ENCODE measurements around the gene GMPPB.
"Not testable (repeated sequence)": the region's sequence is repeated elsewhere in the genome, so short reads cannot be mapped to it uniquely, and the experiment has no call there.

The GMPPB gene

GRCh38 chr3:49713336-49714105 is 10.2 kb downstream of the GMPPB start:
- no peak for DNase-seq (ENCODE audit: low read depth)

- no peak for DNase-seq (ENCODE audit: low read depth)
These were observed 11.0 kb downstream of the GMPPB start for GRCh38 chr3:49712631-49713317.

- no peak for DNase-seq (ENCODE audit: low read depth)
These were observed 11.6 kb downstream of the GMPPB start for GRCh38 chr3:49712166-49712565.

- no peak for DNase-seq (ENCODE audit: low read depth)
These were observed 12.3 kb downstream of the GMPPB start for GRCh38 chr3:49711489-49711888.

GRCh38 chr3:49709852-49710251 is 13.9 kb downstream of the GMPPB start:
- DNase-seq (ENCODE audit: low read depth) = no peak

- no peak for DNase-seq (ENCODE audit: low read depth)
These were observed 16.7 kb downstream of the GMPPB start for GRCh38 chr3:49707113-49707480.

- no peak for DNase-seq (ENCODE audit: low read depth)
These were observed 17.2 kb downstream of the GMPPB start for GRCh38 chr3:49706456-49707112.

GRCh38 chr3:49705390-49705960 is 18.3 kb downstream of the GMPPB start:
- DNase-seq (ENCODE audit: low read depth) = no peak

GRCh38 chr3:49704629-49705028 is 19.1 kb downstream of the GMPPB start:
- no peak for DNase-seq (ENCODE audit: low read depth)

- no peak for DNase-seq (ENCODE audit: low read depth)
These were observed 19.8 kb downstream of the GMPPB start for GRCh38 chr3:49703956-49704355.

GRCh38 chr3:49703443-49703927 is 20.3 kb downstream of the GMPPB start:
- DNase-seq (ENCODE audit: low read depth) = peak; percentile 41

GRCh38 chr3:49702672-49703071 is 21.1 kb downstream of the GMPPB start:
- no peak for DNase-seq (ENCODE audit: low read depth)

GRCh38 chr3:49701388-49702077 is 22.2 kb downstream of the GMPPB start:
- no peak for DNase-seq (ENCODE audit: low read depth)

- no peak for DNase-seq (ENCODE audit: low read depth)
These were observed 23.2 kb downstream of the GMPPB start for GRCh38 chr3:49700453-49701128.

- no peak for DNase-seq (ENCODE audit: low read depth)
These were observed 23.7 kb downstream of the GMPPB start for GRCh38 chr3:49700014-49700413.

- DNase-seq (ENCODE audit: low read depth) = no peak
These were observed 24.3 kb downstream of the GMPPB start for GRCh38 chr3:49699281-49699979.

- not testable (repeated sequence) for DNase-seq (ENCODE audit: low read depth)
These were observed 28.3 kb downstream of the GMPPB start for GRCh38 chr3:49695350-49696015.

- not testable (repeated sequence) for DNase-seq (ENCODE audit: low read depth)
These were observed 29.2 kb downstream of the GMPPB start for GRCh38 chr3:49694409-49695070.

GRCh38 chr3:49691481-49691880 is 32.3 kb downstream of the GMPPB start:
- DNase-seq (ENCODE audit: low read depth) = not testable (repeated sequence)

GRCh38 chr3:49690856-49691255 is 32.9 kb downstream of the GMPPB start:
- DNase-seq (ENCODE audit: low read depth) = not testable (repeated sequence)
